ENCODE data around the gene GLYATL1. TPM values are rescaled to one million over a fixed set of nuclear protein-coding genes. Genes with fewer than 3 reads are reported as not detected.

The GLYATL1 gene
- total RNA-seq, 6 donors from 2014 or later, result 0.27 TPM; not detected in 5

GRCh38 chr11:58912124-58912523 lies 27.2 kb upstream of the GLYATL1 start:
- H3K4me1 ChIP-seq, result no peaks in the 10 kb centered on the region

GRCh38 chr11:58913685-58914084 lies 25.6 kb upstream of the GLYATL1 start:
- Histone ChIP-seq H3K9me3 (peaks cover 5 to 19% (median 13%) of the 10 kb centered on the region in 4 donors), H3K4me3 (no peak overlapping the region), H3K27ac (no peak overlapping the region), H3K27me3 (no peaks in the 10 kb centered on the region), H3K4me1 (no peaks in the 10 kb centered on the region), H3K36me3 (no peaks in the 10 kb centered on the region)
- no peak for ATAC-seq (ENCODE audit: low FRiP score in 2 of 2)
- TF ChIP-seq CTCF (IDR thresholded peaks at IDR 0.05) (no peak), POLR2A (IDR thresholded peaks at IDR 0.05) (no peak), POLR2AphosphoS5 (IDR thresholded peaks at IDR 0.05) (no peak), EP300 (IDR thresholded peaks at IDR 0.05) (no peak)
- DNase-seq, result no peak

More at GRCh38 chr11:58912124-58912523, 27.2 kb upstream of the GLYATL1 start:
- ATAC-seq (ENCODE audit: low FRiP score in 2 of 2) (no peak), DNase-seq (no peak)
- Histone ChIP-seq H3K27me3 (no peaks in the 10 kb centered on the region), H3K4me3 (no peak overlapping the region), H3K36me3 (no peaks in the 10 kb centered on the region), H3K9me3 (peaks cover 4 to 12% (median 7%) of the 10 kb centered on the region in 4 donors), H3K27ac (no peak overlapping the region)
- no peak for TF ChIP-seq POLR2A (IDR thresholded peaks at IDR 0.05)
- TF ChIP-seq POLR2AphosphoS5 (IDR thresholded peaks at IDR 0.05), result no peak
- TF ChIP-seq EP300 (IDR thresholded peaks at IDR 0.05), result no peak
- TF ChIP-seq CTCF (IDR thresholded peaks at IDR 0.05), result no peak

- ATAC-seq (ENCODE audit: low FRiP score in 2 of 2), result no peak
- WGBS, 2 donors, result 85 to 88% methylated on average over 2 of the region's 2 CpGs
Observed at GRCh38 chr11:58914821-58915543, 24.3 kb upstream of the GLYATL1 start.

GRCh38 chr11:58916637-58917036 lies 22.7 kb upstream of the GLYATL1 start:
- Histone ChIP-seq H3K9me3 (peaks cover 5 to 19% (median 13%) of the 10 kb centered on the region in 4 donors), H3K27me3 (no peaks in the 10 kb centered on the region), H3K36me3 (no peaks in the 10 kb centered on the region), H3K27ac (no peak overlapping the region), H3K4me3 (no peak overlapping the region), H3K4me1 (no peaks in the 10 kb centered on the region)
- TF ChIP-seq POLR2AphosphoS5 (IDR thresholded peaks at IDR 0.05) (no peak), CTCF (IDR thresholded peaks at IDR 0.05) (no peak), EP300 (IDR thresholded peaks at IDR 0.05) (no peak), POLR2A (IDR thresholded peaks at IDR 0.05) (no peak)
- ATAC-seq (ENCODE audit: low FRiP score in 2 of 2), result no peak
- 74 to 82% methylated on average over 2 of the region's 2 CpGs for WGBS, 2 donors
- DNase-seq, result no peak

More at GRCh38 chr11:58914821-58915543, 24.3 kb upstream of the GLYATL1 start:
- Histone ChIP-seq H3K4me3 (no peak overlapping the region), H3K36me3 (no peaks in the 10 kb centered on the region), H3K27me3 (no peaks in the 10 kb centered on the region), H3K27ac (no peak overlapping the region), H3K9me3 (peaks cover 5 to 19% (median 13%) of the 10 kb centered on the region in 4 donors), H3K4me1 (no peaks in the 10 kb centered on the region)
- no peak for TF ChIP-seq EP300 (IDR thresholded peaks at IDR 0.05)
- no peak for TF ChIP-seq CTCF (IDR thresholded peaks at IDR 0.05)
- TF ChIP-seq POLR2A (IDR thresholded peaks at IDR 0.05), result no peak
- TF ChIP-seq POLR2AphosphoS5 (IDR thresholded peaks at IDR 0.05), result no peak
- no peak for DNase-seq
